Stimulated activated effector memory CD8-positive, alpha-beta T cell treated with anti-CD3 and anti-CD28 coated beads, Interleukin-12 subunit alpha, Interleukin-12 subunit beta, amount 100 ng/mL, for 72 hours (primary cell): Measurements from ENCODE around the gene ADCYAP1R1.
A peak's percentile ranks its signal among the peaks of the same experiment; 100 is the strongest.

Source experiments
- ATAC-seq: fragments of 150-1000 bp; cut with Tn5 transposase; 2 replicates; pipeline ENCODE4 v1.10.0; 2021
- DNase-seq, 2 donors: peaks; one replicate each; pipeline ENCODE4 v3.0.0; 2021 to 2022; ENCODE audit warnings: low spot score in 2 of 2
- H3K27ac Mint-ChIP-seq: one replicate; pipeline ENCODE4 v1.8.0; 2022; ENCODE audit warnings: mild to moderate bottlenecking, mixed read lengths
- H3K36me3 Mint-ChIP-seq: one replicate; pipeline ENCODE4 v1.8.0; 2022; ENCODE audit warnings: mild to moderate bottlenecking, mixed read lengths
- H3K4me1 Mint-ChIP-seq: one replicate; pipeline ENCODE4 v1.8.0; 2022; ENCODE audit warnings: mixed read lengths
- H3K4me3 Mint-ChIP-seq: one replicate; pipeline ENCODE4 v1.8.0; 2022; ENCODE audit warnings: mild to moderate bottlenecking, mixed read lengths
- H3K9me3 Mint-ChIP-seq: one replicate; pipeline ENCODE4 v1.8.0; 2022; ENCODE audit warnings: mixed read lengths

The ADCYAP1R1 gene

GRCh38 chr7:31027161-31027965 is 24.7 kb upstream of the ADCYAP1R1 start:
- Mint-ChIP-seq H3K9me3 (peaks cover 4% of the 10 kb centered on the region), H3K27ac (no peak overlapping the region), H3K36me3 (no peaks in the 10 kb centered on the region), H3K4me3 (no peak overlapping the region), H3K4me1 (peaks cover 25% of the 10 kb centered on the region)
- DNase-seq (no peak), ATAC-seq (no peak)

DNA sequence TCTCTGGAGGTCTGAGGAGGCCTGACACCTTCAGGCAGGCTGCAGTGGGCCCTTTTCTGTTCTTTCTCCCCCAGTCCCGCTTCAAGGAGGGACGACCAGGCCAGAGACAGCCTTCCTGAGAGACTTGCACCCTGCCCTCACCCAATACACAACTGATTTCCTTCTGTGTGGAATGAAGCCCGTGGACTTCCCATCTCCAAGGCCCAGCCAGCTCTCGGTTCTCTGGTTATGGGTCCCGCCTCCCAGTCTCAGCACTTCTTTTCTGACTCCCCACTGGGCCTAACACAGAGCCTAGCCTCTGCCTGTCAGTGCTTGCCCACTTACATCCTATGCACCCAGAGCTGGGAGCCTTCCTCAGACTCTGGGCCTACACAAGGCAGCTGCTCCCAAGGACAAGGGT is 24.1 kb upstream of the ADCYAP1R1 start:
- DNase-seq (no peak), ATAC-seq (no peak)
- Mint-ChIP-seq H3K27ac (no peak overlapping the region), H3K4me3 (no peak overlapping the region), H3K36me3 (no peaks in the 10 kb centered on the region), H3K9me3 (peaks cover 4% of the 10 kb centered on the region), H3K4me1 (peaks cover 19% of the 10 kb centered on the region)

- Mint-ChIP-seq H3K4me3 (no peak overlapping the region), H3K27ac (no peak overlapping the region), H3K4me1 (peaks cover 14% of the 10 kb centered on the region), H3K36me3 (no peaks in the 10 kb centered on the region), H3K9me3 (peaks cover 4% of the 10 kb centered on the region)
- no peak for DNase-seq
- ATAC-seq, result no peak
Measured at GRCh38 chr7:31028417-31028992, 23.6 kb upstream of the ADCYAP1R1 start.

DNA sequence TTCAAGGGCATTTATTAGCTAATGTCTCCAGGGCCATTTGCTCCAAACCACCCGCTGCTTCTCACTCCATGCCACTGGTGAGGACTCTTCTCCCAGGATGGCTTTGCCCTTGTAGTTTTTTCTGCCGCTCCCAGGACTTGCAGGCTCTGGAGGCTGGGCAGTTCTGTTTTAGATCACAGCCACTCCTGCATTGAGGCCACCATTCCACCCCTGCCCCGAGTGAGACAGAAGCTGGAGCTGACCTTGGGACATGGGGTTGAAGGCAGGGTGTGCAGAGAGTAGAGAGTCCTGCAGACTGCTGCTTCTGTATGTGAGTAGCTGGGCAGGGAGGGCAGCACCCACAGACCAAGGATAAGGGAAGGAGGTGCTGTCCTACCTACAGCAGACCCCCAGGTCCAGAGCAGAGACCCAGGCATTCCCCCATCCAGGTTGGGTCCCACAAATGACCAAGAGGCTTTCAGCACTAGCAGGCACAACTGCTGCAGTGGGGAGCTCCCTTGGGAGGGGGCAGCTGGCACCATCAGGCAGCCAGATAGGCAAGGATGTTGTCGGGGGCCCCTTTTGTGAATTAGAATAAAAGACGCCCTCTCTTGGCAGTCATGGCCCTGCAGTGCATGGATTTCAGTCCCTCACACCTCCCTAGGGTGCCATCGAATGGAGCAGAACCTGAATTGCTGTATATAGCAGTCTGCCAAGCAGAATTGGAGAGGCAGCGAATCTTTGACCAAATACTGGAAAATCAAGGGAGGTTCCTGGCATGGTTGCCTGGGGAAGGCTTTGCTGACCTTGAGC is 22.7 kb upstream of the ADCYAP1R1 start:
- no peaks in the 10 kb centered on the region for H3K36me3 Mint-ChIP-seq
- DNase-seq, result no peak
- no peak overlapping the region for H3K4me3 Mint-ChIP-seq
- ATAC-seq, result no peak
- peaks cover 5% of the 10 kb centered on the region for H3K4me1 Mint-ChIP-seq
- no peak overlapping the region for H3K27ac Mint-ChIP-seq
- H3K9me3 Mint-ChIP-seq, result no peaks in the 10 kb centered on the region

DNA sequence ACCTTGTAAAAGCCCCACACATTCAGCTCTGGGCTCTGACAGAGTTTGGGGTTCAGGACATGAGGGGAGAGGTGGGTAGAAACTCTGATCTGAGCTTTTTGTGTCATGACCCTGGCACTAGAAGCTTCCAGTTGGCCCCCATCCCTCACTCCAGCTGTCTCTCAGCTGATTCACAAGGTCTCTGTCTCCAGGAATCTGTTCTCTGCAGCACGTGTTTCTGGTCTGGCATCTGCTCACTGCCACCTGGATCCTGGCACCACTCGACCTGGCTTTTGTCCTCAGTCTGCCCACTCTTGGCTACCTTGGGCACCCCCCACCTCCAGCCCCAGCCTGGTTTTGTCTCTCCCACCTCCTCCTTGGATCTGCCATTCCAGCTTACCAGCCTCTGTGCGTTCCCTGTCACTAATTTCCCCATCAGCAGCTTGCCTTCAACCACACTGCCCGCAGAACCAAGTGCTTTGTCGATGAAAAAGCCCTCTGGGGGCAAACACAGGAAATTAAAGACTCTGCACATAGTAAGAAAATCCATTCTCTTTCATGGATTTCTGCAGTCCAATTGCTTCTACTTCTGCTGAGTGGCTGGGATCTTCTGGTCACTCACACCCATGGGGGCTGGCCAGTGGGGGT is 18.3 kb upstream of the ADCYAP1R1 start:
- ATAC-seq, result no peak
- Mint-ChIP-seq H3K9me3 (no peaks in the 10 kb centered on the region), H3K4me1 (no peaks in the 10 kb centered on the region), H3K36me3 (no peaks in the 10 kb centered on the region), H3K4me3 (no peak overlapping the region), H3K27ac (no peak overlapping the region)
- DNase-seq, result no peak

DNA sequence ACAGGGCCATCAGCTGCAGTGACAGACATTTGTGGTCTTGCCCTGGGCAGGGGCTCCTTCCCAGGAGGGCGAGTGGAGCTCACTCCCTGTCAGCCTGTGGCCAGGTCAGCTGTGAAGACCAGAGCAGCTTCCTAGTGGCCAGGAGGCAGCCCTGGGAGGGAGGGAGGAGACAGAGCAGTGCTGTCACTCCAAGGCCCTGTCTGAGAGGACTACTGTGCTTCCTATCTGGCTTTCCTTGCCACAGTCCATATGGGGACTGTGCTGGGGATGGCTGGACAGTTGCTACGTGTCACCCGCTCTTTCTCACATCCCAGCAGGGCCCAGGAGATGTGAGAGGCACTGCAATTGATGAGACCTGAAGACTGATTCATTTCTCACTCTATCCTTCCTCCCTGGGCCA is 15.2 kb upstream of the ADCYAP1R1 start:
- DNase-seq (no peak), ATAC-seq (no peak)
- no peak overlapping the region for H3K4me3 Mint-ChIP-seq
- H3K36me3 Mint-ChIP-seq, result no peaks in the 10 kb centered on the region
- H3K4me1 Mint-ChIP-seq, result no peaks in the 10 kb centered on the region
- no peaks in the 10 kb centered on the region for H3K9me3 Mint-ChIP-seq
- H3K27ac Mint-ChIP-seq, result no peak overlapping the region

GRCh38 chr7:31043051-31043471 is 9.0 kb upstream of the ADCYAP1R1 start:
- H3K9me3 Mint-ChIP-seq, result no peaks in the 10 kb centered on the region
- DNase-seq (no peak), ATAC-seq (no peak)
- H3K36me3 Mint-ChIP-seq, result no peaks in the 10 kb centered on the region
- H3K27ac Mint-ChIP-seq, result no peak overlapping the region
- H3K4me1 Mint-ChIP-seq, result no peaks in the 10 kb centered on the region
- no peak overlapping the region for H3K4me3 Mint-ChIP-seq

- H3K27ac Mint-ChIP-seq, result peak overlapping the region; percentile 53
- H3K9me3 Mint-ChIP-seq, result no peaks in the 10 kb centered on the region
- H3K4me1 Mint-ChIP-seq, result no peaks in the 10 kb centered on the region
- ATAC-seq, result no peak
- H3K36me3 Mint-ChIP-seq, result no peaks in the 10 kb centered on the region
- no peak overlapping the region for H3K4me3 Mint-ChIP-seq
- no peak for DNase-seq
Measured at GRCh38 chr7:31044529-31044928, 7.6 kb upstream of the ADCYAP1R1 start.

- ATAC-seq (no peak), DNase-seq (no peak)
- no peaks in the 10 kb centered on the region for H3K4me1 Mint-ChIP-seq
- H3K4me3 Mint-ChIP-seq, result no peak overlapping the region
- H3K27ac Mint-ChIP-seq, result no peak overlapping the region
- no peaks in the 10 kb centered on the region for H3K36me3 Mint-ChIP-seq
- H3K9me3 Mint-ChIP-seq, result no peaks in the 10 kb centered on the region
Measured at GRCh38 chr7:31046723-31047122, 5.4 kb upstream of the ADCYAP1R1 start.

GRCh38 chr7:31047313-31048146 is 4.6 kb upstream of the ADCYAP1R1 start:
- ATAC-seq (peak; percentile 14), DNase-seq (no peak)
- H3K27ac Mint-ChIP-seq, result no peak overlapping the region
- no peaks in the 10 kb centered on the region for H3K36me3 Mint-ChIP-seq
- no peak overlapping the region for H3K4me3 Mint-ChIP-seq
- no peaks in the 10 kb centered on the region for H3K9me3 Mint-ChIP-seq
- H3K4me1 Mint-ChIP-seq, result no peaks in the 10 kb centered on the region

GRCh38 chr7:31049005-31049765 is 2.9 kb upstream of the ADCYAP1R1 start:
- no peaks in the 10 kb centered on the region for H3K36me3 Mint-ChIP-seq
- DNase-seq, result no peak
- no peak overlapping the region for H3K4me3 Mint-ChIP-seq
- H3K9me3 Mint-ChIP-seq, result no peaks in the 10 kb centered on the region
- H3K4me1 Mint-ChIP-seq, result no peaks in the 10 kb centered on the region
- no peak overlapping the region for H3K27ac Mint-ChIP-seq
- ATAC-seq, result no peak

DNA sequence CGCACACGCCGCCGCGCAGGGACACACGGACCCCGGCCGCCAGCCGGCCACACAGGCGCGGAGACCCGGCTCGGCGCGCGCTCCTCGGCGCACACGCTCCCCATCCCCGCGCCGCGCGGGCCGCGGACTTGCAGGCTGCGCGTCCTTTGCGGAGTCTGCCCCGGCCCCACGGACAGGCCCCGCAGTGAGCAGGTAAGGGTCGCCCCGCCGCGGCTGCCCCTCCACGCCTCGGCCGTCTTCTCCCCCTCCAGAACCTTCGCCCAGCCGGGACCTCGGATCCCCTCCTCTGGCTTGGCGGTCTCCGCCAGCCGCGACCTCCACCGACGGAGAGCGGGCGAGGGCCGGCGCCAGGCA is 356 bp downstream of the ADCYAP1R1 start:
- Mint-ChIP-seq H3K4me1 (no peaks in the 10 kb centered on the region), H3K9me3 (no peaks in the 10 kb centered on the region), H3K4me3 (no peak overlapping the region), H3K27ac (no peak overlapping the region), H3K36me3 (no peaks in the 10 kb centered on the region)
- ATAC-seq, result no peak
- no peak for DNase-seq

DNA sequence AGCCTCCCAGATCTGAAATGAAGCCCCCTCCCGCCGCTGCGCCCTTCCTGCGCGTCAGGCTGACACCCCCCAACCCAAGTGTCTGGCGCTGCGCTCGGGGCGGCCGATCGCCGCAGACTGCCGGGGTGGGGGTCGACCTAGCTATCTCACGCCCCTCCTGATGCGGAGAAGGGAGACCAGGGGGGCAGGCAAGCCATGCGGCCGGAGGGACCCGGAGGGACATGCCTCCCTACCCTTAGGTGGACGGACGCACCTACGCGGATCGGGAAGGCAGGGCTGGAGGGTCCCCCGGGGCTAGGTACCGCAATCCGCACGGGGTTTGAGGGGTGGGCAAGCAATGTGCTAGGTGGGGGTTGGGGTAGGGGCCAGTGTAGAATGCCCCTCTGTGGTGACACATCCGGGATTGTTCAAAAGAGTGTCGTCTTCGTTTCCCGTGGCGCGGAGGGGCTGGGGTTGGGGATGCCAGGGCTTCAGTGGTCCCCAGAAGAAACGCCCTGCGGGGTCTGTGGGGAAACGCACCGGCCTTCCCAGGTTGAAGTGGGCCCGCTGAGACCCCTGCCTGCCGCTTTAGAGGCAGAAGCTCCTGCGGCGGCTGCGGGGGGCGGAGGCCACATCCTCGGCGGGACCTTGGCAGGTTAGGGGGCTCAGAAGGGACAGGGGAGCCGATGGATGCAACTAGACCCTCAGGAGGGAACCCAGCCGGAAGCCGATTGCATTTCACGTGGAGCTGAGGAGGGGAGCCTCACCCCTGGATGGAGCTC is 913 bp downstream of the ADCYAP1R1 start:
- ATAC-seq (no peak), DNase-seq (no peak)
- Mint-ChIP-seq H3K27ac (no peak overlapping the region), H3K4me3 (no peak overlapping the region), H3K4me1 (no peaks in the 10 kb centered on the region), H3K36me3 (no peaks in the 10 kb centered on the region), H3K9me3 (no peaks in the 10 kb centered on the region)

DNA sequence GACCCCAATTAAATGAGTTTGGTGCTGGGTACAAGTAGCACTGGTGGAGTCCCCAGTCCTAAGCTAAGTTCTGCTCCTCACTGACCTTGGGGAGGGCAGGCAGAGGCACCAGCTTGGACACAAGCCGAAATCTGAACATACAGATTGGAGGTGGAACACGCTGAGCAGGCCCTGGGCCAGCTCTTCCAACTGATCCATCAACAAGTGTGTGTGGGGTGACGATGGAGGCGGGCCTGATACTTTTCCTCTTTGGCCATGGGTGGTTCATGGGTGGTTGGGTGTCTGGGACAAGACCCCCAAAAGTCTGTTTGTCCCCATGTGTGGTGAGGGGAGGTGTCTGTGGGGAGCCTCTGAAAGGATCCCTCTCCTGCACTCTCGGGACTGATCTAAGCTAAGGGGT is 1.9 kb downstream of the ADCYAP1R1 start:
- H3K9me3 Mint-ChIP-seq, result no peaks in the 10 kb centered on the region
- no peaks in the 10 kb centered on the region for H3K4me1 Mint-ChIP-seq
- no peak overlapping the region for H3K4me3 Mint-ChIP-seq
- H3K27ac Mint-ChIP-seq, result no peak overlapping the region
- no peak for DNase-seq
- no peaks in the 10 kb centered on the region for H3K36me3 Mint-ChIP-seq
- ATAC-seq, result no peak
